Upper lobe of left lung (tissue), 4 donors: ENCODE measurements around the gene CEP78.

Experiments used
- POLR2A ChIP-seq, 4 donors: fragments of 450-650 bp; IDR thresholded peaks; one replicate each; pipeline ENCODE4 v1.5.1; 2016 to 2017; ENCODE audit warnings: antibody characterized with exemption in 4 of 4, mild to moderate bottlenecking in 2 of 4
- TF ChIP-seq, protein P1 (sequence below), 6 experiments: fragments of 450-650 bp in 4 of 6; fragments of 200-600 bp in 2 of 6; sonication (generic) in 2 of 6; IDR thresholded peaks; one replicate each; pipeline ENCODE4 v1.5.1; 2016 to 2019; ENCODE audit warnings: antibody characterized with exemption in 6 of 6

DNA sequence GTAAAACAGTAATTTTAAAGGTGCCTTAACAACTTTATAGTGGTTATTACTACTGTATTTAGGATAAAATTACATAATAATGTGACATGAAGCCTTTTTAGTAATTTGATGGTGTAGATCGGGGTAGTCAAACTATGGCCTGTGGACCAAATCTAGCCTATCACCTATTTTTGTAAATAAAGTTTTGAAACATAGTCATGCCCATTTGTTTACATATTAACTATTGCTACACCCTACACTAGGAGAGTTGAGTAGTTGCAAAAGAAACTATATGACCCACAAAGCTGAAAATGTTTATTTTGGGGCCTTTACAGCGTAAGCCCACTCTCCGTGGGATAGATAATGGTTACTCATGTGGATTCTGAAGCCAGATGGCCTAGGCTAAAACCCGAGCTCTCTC, 6.2 kb downstream of the CEP78 start:
- TF ChIP-seq, protein P1, sequence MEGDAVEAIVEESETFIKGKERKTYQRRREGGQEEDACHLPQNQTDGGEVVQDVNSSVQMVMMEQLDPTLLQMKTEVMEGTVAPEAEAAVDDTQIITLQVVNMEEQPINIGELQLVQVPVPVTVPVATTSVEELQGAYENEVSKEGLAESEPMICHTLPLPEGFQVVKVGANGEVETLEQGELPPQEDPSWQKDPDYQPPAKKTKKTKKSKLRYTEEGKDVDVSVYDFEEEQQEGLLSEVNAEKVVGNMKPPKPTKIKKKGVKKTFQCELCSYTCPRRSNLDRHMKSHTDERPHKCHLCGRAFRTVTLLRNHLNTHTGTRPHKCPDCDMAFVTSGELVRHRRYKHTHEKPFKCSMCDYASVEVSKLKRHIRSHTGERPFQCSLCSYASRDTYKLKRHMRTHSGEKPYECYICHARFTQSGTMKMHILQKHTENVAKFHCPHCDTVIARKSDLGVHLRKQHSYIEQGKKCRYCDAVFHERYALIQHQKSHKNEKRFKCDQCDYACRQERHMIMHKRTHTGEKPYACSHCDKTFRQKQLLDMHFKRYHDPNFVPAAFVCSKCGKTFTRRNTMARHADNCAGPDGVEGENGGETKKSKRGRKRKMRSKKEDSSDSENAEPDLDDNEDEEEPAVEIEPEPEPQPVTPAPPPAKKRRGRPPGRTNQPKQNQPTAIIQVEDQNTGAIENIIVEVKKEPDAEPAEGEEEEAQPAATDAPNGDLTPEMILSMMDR (IDR thresholded peaks at IDR 0.05), result no peak
- TF ChIP-seq POLR2A (IDR thresholded peaks at IDR 0.05), result no peak
